Activated gamma-delta T cell (primary cell): ENCODE measurements around the gene PAQR4.

Experiments used
- DNase-seq: peaks from one replicate; lab custom pipeline; 2025; lab: John Stamatoyannopoulos, UW

PAQR4 gene

DNA sequence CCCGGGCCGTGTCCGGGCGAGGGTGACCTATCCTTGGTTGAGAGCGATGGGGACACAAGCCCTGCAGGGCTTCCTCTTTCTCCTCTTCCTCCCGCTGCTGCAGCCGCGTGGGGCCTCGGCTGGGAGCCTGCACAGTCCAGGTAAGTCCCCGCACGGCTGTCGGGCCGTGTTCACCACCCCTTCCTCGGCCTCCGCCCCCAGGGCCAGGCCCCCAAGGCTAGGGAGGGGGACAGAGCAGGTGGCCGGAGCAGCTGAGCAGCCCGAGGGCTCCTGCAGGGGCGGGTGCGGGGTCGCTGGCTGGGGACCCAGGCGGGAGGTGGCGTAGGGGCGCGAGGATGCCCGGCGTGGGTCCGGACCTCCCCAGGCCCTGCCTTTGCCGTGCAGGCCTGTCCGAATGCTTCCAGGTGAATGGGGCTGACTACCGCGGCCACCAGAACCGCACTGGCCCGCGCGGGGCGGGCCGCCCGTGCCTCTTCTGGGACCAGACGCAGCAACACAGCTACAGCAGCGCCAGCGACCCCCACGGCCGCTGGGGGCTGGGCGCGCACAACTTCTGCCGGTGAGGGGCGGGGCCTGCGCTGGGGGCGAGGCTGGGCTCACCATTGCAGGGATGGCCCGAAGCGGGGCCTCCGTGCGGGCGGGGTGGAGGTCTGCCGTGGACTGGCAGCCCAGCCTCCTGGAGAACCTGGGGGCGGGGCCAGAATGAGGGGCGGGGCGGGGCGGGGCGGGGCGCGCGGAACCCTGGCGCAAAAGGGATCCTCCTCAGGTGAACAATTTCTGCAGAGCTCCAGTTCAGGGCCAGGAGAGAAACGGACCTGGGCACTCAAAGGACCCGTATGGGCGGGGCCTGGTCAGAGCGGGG, 4.4 kb upstream of the PAQR4 start:
- peak; percentile 44 for DNase-seq

DNA sequence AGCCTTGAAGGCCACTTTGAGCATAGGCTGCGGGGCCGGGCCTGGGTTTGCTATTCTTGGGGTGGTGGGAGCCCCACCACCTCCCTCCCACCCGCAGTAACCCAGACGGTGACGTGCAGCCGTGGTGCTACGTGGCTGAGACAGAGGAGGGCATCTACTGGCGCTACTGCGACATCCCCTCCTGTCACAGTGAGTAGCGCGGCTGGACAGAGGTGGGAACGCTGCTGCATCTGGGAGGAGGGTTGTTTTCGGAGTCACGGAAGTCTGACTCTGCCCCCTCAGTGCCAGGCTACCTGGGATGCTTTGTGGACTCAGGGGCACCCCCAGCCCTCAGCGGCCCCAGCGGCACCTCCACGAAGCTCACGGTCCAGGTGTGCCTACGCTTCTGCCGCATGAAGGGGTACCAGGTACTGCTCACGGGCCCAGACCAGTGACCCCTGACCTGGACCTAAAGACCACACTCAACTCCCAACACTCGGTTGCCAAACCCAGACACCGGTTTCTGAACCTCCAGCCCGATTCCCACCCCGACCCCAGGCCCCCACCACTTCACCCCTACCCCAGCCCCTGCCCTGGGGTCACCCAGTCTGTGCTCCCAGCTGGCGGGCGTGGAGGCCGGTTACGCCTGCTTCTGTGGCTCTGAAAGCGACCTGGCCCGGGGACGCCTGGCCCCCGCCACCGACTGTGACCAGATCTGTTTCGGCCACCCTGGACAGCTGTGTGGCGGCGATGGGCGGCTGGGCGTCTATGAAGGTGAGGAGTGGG, 2.9 kb upstream of the PAQR4 start:
- DNase-seq, result no peak

DNA sequence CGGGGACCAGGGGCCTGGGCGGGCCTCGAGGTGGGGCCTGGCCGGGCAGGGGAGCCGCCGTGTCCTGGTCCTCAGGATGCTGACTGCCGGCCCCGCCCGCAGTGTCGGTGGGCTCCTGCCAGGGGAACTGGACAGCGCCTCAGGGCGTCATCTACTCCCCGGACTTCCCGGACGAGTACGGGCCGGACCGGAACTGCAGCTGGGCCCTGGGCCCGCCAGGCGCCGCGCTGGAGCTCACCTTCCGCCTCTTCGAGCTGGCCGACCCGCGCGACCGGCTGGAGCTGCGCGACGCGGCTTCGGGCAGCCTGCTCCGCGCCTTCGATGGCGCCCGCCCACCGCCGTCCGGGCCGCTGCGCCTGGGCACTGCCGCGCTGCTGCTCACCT, 2.3 kb upstream of the PAQR4 start:
- no peak for DNase-seq

DNA sequence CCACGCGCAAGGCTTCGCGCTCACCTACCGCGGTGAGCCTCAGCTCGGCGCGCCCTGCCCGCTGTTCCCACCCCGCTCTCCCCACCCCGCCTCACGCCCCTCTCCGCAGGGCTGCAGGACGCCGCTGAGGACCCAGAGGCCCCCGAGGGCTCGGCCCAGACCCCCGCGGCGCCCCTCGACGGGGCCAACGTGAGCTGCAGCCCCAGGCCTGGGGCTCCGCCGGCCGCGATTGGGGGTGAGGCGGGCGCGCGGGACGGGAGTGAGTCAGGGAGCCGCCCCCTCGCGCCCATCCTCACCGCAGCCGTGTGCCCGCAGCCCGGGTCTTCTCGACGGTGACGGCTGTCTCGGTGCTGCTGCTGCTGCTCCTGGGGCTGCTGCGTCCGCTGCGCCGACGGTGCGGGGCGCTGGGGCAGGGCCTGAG, 1.9 kb upstream of the PAQR4 start:
- DNase-seq, result no peak

DNA sequence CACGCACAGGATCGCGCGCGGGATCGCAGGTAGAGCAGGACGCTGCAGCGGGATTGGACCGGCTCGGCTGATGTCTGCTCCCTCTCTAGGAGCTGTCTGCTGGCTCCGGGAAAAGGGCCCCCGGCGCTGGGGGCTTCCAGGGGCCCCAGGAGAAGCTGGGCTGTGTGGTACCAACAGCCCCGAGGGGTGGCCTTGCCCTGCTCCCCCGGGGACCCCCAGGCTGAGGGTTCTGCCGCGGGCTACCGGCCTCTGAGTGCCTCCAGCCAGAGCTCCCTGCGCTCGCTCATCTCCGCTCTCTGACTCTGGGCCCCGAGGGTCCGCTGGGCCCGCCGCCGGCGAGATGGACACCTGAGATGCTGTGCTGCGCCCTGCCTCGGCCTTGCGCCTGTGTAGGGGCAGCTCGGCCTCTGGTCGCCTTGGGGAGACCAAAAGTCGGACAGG, 1.4 kb upstream of the PAQR4 start:
- no peak for DNase-seq

DNA sequence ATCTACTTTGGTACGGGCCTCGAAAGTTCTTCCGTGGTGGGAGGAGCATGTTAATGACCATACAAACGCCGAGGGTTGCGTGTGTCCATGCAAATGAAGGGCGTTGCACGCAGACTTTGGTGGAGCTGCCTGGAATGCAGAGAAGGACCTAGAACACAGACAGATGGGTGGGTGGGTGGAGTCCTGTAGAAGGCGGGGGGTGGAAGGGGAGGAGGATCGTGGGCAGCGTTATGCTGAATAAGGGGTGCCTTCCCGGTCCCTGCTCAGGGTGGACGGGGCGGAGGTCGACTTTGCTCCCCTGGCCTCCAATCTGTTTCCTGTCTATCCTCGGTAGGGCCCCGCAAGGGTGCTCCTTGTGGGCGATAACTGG, 795 bp upstream of the PAQR4 start:
- no peak for DNase-seq

DNA sequence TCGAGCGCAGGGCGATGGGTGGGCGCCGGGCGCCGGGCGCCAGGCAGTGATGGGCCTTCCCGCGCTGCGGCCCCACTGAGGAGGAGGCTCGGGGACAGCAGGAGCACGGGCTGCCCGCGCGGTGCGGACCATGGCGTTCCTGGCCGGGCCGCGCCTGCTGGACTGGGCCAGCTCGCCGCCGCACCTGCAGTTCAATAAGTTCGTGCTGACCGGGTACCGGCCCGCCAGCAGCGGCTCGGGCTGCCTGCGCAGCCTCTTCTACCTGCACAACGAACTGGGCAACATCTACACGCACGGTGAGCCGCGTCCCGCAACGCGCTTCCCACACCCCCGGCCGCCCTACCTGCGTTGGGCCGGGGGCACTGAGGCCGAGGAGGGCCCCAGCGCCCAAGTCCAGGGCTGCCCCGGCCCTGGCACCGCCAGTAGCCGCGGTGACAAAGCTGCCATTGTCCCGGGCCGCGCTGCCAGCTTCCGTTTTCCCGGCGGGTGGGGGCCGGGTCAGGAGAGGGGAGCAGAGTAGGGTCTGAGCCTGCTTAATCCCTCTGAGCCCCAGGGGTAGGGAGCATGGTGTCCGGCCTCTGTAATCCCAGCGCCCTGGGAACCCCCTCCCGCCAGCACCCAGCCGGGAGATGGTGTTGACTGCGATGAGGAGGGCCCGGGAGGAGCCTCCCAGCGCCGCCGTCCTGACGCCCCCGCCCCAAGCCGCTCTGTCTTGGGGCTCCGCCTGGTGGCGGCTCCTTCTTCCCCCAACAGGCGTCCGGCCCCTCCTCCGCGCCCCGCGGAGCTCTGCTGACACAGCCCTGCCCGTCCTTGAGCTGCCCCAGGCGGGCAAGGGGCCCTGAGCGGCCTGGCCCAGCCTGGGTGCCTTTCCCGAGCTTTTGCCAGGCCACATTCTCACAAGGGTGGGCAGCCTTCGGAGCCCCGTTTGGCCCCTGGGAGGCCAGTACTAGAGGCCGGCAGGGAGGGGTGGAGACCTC, 685 bp downstream of the PAQR4 start:
- DNase-seq, result peak; percentile 49

DNA sequence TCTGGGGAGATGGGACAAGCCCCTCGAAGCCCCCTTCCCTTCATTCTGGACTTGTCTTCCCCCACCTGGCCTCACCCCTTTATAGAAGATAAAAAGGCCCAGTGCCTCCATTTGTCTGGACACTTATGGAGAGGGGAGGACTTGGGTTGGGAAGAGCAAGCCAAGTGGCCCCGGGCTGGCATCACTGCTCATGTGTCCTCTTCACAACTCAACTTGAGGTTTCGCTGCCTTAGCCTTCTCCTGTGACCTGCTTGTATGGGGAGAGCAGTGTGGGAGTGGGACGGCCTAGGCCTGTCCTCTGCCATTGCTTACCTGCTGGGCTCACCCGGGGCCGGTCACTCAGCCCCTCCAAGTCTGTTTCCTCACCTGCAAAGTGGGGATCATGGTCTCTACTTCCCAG, 1.4 kb downstream of the PAQR4 start:
- DNase-seq, result no peak

DNA sequence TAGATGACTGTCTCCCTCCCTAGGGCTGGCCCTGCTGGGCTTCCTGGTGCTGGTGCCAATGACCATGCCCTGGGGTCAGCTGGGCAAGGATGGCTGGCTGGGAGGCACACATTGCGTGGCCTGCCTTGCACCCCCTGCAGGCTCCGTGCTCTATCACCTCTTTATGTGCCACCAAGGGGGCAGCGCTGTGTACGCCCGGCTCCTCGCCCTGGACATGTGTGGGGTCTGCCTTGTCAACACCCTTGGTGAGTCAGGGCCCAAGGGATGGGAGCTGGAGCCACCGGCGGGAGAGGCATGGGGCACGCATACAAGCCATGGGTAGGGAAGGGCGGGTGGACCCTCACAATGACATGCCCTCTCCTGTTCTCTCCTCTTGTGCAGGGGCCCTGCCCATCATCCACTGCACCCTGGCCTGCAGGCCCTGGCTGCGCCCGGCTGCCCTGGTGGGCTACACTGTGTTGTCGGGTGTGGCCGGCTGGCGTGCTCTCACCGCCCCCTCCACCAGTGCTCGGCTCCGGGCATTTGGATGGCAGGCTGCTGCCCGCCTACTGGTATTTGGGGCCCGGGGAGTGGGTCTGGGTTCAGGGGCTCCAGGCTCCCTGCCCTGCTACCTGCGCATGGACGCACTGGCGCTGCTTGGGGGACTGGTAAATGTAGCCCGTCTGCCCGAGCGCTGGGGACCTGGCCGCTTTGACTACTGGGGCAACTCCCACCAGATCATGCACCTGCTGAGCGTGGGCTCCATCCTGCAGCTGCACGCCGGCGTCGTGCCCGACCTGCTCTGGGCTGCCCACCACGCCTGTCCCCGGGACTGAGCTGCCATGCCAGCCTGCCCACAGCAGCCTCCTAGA, 2.2 kb downstream of the PAQR4 start:
- DNase-seq, result no peak

DNA sequence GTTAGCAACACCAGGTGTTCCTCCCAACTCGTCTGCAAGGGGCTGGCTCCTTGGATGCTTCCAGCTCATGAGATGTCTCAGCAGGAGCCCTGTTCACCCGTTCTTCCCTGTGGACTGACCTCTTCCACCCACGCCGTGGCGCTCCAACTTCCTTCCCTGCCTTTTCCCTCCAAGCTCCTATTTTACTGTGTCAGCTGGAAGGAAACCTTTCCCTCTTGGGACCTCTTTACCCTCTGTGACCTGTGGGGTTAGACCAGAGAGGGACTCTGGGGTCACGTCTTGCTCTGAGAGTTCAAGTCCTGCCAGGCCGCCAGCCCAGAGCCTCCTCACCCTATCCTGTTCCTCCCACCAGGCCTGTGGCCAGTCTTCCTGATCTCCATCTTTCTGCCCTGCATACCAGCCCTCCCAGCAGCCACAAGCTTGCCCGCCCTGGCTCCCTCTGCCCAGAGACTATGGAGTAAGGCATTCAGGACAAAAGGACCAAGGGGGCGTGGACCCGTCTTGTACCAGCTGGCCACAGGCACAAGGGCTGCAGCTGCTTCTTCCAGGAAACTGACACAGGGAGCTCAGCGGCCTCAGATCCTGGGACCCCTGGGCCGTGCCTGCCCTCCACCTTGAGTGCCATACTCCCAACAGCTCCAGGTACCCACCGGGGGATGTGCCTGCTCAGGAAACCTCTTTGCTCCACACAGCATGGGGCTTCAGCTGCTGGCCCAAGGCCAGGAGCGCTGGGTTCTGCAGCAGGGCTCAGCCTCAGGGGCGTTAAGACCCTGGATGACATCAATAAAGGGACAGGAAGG, 3.0 kb downstream of the PAQR4 start:
- no peak for DNase-seq

DNA sequence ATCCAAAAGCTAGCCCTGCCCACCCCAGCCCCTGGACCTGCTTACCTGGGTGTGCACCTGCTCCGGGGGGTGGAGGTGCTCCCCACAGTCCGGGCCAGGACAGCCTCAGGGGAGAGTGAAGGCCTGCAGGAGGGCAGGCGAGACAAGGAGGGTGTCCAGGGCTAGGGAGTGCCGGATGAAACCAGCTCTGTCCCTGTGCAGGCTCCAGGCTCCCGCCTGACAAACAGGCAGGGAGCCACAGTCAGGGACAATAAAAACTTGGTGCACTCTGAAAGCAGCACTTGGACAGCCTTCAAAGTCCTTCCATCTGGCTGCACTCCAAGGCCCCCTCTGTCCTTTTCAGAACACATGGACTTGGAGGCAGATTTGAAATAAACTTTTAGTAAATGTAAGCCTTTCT, 3.9 kb downstream of the PAQR4 start:
- no peak for DNase-seq

DNA sequence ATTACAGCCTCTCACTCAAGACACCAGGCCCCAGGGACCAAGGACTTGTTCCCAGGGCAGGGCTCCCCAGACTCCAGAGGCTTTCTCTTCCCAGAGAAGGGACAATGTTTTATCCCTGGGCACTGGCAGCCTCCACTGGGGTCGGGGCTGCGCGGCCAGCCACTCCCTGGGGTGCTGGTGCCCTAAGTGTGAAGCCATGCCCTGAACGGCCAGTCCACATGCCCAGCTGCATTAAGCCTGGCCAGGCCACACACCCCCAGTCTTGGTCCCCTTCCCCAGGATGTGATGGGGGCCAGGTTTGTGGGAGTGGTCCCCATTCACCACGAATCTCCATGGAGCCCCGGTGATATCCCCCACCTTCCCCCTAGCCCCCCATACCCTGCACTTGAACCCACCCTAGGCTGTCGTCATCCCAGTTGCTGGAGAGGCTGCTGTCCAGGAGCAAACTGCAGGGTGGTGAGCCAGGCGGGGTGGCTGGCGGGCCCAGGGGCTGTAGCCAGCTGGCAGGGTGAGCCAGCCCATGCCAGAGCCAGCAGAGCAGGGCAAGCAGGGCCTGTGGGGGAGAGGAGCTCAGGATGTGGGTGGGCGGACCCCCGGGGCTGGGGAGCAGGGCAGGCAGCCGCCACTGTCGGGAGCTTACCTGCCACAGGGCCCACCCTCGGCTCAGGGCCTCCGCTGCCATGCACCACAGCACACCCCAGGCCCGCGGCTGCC, 4.6 kb downstream of the PAQR4 start:
- no peak for DNase-seq

DNA sequence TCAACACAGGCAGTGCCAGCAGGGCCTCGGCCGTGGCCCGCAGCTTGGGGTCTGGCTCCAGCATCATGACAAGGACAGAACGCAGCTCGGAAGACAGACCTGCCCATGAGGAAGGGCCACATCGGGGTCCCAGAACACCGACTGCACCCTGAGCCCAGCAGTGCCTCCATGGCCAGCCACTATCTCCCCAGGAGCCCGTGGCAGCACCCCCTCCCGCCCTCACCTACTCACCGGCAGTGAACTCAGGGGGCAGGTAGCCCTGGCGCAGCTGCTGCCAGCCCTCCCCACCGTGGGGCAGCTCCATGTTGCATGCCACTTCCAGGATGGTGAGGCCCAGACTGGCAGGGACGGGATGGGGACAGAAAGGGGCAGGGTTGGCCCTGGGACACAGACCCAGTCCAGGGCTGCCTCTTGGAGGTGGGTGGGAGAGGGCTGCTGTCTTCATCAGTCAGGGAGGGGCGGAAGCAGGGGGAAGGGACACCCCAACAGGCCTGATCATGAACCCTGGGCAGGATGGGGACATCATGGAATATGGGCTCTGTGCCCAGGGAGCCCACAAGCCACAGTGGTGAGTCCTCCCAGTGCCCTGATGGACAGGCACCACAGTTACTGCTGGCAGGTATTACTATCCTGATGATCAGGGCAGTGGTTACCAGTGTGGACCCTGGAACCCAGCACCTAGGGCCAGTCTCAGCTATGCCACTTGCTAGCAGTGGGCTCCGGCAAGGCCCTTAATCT, 5.3 kb downstream of the PAQR4 start:
- no peak for DNase-seq

DNA sequence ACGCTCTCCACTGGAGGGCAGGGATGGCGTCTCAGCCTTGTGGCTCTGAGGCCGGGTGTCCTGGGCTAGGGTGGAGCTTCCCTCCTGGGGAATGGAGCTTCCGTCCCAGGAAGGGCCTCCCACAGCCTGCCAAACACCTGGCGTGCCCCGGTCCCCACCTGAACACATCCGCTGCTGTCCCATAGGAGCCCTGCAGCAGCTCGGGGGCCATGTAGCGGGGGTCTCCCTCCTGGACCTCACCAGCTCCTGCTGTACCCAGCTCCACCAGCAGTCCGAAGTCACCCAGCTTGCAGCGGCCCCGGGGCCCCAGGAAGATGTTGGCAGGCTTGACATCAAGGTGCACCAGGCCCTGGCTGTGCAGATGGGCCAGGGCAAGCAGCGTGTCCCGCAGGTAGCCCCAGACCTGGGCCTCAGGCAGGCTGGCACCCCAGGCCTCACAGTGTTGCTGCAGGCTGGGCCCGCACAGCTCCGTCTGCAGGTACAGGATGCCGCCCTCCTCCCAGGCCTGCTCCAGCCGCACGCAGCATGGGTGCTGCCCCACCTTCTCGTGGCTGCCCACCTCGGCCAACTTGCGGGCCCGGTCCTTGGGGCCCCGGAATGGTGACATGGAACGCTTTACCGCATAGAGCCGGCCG, 6.1 kb downstream of the PAQR4 start:
- no peak for DNase-seq

DNA sequence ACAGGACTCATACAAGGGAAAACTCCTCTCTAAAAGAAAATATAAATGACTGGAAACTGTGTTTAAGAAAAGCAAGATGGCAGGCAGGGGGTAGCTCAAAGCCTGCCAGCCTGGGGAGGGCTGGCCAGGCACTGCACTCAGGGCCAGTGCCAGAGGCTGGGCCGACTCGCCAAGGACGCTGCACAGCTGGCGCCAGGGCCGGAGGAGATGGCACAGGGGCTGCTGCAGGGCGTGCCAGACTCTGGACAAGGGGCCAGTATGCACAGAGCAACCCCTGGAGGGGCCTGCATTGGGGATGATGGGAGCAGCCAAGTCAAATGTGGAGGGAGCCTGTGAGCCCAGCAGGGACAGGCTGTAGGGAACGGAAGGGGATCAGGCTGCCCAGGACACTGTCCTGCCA, 7.1 kb downstream of the PAQR4 start:
- no peak for DNase-seq

DNA sequence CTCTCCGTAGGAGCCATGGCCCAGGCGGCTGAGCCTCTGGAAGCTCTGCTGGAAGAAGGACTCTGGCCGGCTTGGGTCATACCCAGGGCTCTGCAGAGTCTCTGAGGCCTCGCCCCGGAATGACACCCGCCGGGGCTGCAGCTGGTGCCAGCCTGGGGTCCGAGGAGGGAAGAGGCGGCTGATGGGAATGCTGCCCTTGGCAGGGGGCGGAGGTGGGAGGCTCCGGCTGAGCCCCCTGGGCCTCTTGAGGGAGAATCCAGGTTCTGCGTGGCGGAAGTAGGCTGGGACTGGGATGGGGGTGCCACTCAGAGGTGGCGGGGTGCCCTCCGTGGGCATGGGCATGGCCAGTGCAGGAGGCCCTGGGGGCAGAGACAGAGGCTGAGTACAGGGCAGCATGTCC, 7.5 kb downstream of the PAQR4 start:
- DNase-seq, result no peak

DNA sequence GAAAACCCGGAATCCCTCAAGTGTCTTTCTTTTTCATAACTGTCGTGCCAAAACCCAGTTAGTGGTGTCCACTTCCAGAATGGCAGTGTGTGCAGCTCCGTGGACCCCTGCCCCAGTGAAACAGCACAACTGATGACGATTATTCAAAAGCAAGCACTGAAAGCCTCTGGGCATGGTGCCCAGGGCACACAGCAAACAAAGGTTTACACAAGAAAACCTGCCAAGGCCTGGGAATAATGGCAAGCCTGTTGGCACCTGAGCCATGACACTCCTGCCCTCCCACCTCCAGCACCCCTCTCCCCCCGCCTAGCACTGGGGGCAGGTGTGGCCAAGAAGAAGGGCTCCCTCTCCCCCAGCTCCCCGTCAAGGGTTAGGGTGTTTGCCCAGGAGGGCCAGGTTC, 8.3 kb downstream of the PAQR4 start:
- no peak for DNase-seq

DNA sequence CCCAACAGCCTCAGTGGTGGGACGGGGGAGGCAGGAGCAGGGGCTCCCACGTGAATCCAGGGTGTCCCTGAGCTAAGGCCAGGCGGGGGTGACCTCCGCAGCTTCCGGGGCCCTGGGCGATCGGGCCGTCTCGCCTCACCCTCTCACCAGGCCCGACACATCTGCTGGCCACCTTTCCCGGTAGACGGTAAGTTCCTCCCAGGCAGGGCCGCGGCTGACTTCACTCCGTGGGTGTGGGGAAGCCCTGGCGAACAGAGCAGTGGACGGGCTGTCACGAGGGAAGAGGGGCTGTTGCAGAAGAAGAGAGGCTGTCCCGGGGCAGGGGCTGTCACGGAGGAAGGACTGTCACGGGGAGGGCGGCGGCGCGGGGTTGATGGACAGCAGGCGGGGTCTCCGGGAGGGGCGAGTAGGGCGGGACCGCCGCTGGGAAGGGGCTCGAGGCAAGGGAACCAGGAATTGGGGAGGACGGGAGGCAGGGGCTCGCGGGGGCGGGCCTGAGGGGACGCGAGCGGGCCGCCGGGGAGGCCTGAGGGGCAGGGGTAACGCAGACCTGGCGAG, 10.6 kb downstream of the PAQR4 start:
- DNase-seq, result no peak
